HG03045 (cell line): ENCODE results near the gene PAX5.

Source experiments
- ATAC-seq: cut with Tn5 transposase; IDR thresholded peaks from one replicate; pipeline ENCODE4 v1.9.1; 2021; ENCODE audit warnings: mild to moderate bottlenecking, moderate library complexity; ENCODE audit not compliant: unreplicated experiment

The PAX5 gene

GRCh38 chr9:36903541-36904435 is 130.3 kb downstream of the PAX5 start:
- no peak for ATAC-seq

DNA sequence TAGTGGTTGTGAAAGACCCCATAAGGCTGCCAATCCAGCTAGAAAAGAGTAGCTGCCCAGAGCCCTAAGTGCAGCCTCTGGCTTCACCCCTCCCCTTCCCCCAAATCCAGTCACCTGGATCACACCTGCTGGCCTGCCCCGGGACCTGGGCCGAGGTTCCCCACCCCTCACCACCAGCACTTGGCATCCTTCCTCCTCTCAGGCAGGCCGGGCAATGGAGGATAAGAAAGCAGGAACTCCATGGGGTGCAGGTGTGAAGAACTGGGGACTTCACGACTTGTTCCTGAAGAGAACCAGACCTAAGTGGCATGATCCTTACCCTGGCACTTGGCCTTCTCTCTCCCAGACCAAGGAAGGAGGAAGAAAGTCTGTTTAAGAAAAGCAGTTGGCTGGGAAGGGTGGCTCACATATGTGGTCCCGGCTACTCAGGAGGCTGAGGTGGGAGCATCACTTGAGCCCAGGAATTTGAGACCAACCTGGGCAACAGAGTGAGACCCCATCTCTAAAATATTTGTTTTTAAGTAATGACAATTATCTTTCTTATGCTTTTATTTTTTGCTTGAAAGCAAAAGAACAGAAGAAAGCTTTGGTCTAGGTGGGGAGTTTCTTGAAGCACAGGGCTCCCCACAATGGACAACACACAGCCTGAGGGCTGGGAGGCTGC is 131.1 kb downstream of the PAX5 start:
- no peak for ATAC-seq

DNA sequence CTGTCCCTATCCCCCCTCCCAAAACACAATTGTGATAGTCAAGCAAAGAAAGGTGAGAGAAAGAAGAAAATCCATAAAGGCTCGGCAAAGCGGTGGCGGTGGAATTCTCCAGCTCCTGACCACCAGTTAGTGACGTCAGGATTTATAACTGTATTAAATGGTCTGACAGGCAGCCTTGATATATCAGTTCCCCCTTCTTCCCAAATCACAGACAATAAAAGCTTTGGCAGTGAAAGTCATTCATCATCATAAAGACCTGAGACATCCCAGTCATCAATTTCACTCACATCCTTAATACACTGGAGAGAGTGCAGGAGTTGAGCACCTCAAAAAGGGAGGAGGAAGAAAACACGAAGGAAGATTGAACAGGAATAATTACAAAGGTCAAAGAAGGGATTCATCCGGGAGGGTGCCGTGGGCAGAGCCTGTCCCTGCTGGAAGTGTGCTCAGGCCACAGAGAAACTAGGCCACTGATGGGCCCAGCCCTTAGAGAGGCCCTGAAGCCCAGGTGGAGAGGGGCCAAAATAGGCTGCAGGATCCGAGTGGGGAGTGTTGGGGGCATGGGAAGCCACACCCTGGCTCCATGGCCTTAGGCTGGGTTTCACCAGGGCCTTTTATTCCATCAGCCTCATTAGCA is 131.9 kb downstream of the PAX5 start:
- no peak for ATAC-seq

- no peak for ATAC-seq
Measured at GRCh38 chr9:36901528-36901927, 132.5 kb downstream of the PAX5 start.

GRCh38 chr9:36900856-36901220 is 133.2 kb downstream of the PAX5 start:
- ATAC-seq, result no peak

DNA sequence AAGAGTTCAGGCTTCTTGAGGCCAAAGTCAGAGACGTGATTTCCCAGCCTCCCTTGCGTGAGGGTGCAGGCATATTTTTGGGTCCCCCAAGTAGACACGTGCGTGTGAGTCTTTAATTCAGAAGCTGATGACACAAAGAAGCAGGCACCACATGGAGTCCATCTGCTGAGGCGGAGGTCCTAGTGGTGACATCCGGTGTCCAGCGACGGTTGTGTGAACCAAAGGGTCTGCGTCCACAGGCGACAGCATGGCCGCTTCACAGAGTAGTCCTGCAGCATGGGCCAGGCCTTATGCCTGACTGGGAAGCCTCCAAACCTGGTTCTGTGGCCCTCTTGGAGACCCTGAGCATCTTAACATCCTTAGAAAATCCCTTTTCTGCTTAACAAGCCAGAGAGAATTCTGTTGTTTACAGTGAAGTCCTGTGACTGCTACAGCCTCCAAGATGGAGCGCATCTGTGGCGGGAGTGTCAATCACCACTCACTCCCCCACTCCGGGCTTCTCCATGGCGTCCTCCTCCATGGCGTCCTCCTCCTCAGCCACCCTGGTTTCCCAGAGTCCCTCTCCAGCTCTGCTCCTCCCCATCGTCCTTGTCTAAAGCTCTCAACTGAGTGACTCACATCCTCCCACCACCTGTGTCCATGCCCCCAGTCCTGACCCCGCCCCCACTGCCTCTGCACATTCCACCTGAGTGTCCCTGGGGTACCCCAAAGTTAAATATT is 133.8 kb downstream of the PAX5 start:
- ATAC-seq, result no peak

- ATAC-seq, result no peak
Measured at GRCh38 chr9:36899406-36899805, 134.7 kb downstream of the PAX5 start.

GRCh38 chr9:36898431-36899020 is 135.5 kb downstream of the PAX5 start:
- no peak for ATAC-seq

- ATAC-seq, result no peak
Measured at GRCh38 chr9:36897478-36897877, 136.6 kb downstream of the PAX5 start.

DNA sequence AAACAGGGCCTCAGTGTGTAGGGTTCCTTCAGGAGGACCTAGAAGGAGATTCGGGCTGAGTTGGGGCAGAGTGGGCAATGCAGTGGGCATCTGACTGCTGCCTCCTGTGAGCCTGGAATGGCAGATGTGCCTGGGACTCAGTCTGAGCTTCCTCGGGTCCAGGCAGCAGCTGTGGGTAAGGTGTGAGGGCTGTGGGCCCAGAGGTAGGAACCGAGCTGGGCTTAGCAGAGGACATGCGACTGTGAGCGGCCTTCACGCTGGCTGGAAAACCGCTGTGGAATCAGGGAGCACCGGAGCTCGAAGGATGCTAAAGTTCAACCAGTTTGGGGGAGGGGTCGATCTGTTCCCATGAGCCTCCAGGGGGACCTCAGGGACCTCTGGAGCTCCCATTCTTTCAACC is 137.0 kb downstream of the PAX5 start:
- ATAC-seq, result no peak

DNA sequence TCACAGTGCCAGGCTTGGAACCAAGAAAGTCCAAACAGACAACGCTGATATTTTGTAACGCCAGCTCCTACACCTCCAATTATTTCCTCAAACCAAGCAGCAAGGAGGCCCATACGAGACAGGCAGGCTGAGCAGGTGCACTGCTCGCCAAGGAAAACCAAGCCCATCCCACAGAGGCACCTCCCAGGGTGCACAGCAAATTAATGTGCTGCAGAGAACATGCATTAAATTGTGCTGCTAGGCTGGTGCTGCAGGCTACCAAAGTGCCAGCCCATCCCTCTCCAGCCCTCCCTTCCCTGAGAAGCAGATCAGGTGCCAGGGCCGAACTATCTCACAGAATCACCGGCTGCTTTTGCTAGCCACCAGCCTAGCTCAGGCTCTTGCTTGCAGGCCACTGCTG is 137.8 kb downstream of the PAX5 start:
- no peak for ATAC-seq

DNA sequence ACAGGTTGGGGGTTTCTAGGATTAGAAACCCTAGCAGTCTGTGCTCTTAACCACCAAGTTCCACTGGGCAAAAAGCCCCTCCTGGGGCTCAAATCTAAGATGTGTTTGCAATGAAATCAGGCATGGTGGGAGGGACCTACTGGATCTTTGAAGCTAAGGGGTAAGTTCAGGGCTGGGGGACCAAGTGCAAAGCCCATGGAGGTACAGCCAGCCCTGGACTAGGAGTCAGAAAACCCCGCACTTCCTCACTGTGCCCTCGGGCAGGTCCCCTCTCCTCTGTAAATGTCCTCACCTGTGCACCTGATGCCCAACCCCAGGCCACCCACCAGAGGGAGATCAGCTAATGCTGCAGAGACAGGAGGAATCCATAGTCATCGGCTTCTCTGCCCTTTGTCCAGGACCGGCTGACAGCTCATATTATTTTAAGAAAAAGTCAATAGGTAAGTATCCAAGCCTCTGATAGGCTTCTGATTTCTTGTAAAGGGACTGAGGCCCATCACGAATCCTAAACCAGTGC is 138.3 kb downstream of the PAX5 start:
- no peak for ATAC-seq

DNA sequence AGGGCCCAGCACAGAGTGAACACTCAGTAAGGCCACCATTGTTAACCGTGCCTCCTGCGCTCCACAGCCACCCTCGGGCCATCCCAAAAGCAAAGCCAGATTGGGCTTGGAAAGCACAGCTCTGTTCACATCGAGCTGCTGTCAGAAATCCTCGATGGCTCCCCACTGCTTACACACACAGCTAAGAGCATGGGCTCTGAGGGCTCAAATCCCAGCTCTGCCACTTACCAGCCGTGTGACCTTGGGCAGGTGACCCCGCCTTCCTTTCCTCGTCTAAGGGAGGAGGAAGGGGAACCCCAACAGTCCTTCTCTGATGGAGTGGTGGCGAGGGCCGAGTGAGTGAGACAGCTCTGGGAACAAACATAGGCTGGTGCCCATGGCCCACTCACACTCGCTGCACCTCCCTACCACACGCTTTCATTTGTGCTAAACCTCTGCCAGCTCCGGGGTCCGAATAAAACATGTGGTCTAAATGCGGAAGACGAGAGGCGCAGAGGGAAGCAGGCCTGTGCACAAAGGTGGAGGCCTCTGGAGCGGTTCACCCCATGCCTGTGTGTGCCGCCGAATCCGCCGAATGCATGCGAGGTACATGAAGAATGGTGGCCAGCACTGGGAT is 139.3 kb downstream of the PAX5 start:
- no peak for ATAC-seq

- no peak for ATAC-seq
Measured at GRCh38 chr9:36893911-36894310, 140.2 kb downstream of the PAX5 start.

DNA sequence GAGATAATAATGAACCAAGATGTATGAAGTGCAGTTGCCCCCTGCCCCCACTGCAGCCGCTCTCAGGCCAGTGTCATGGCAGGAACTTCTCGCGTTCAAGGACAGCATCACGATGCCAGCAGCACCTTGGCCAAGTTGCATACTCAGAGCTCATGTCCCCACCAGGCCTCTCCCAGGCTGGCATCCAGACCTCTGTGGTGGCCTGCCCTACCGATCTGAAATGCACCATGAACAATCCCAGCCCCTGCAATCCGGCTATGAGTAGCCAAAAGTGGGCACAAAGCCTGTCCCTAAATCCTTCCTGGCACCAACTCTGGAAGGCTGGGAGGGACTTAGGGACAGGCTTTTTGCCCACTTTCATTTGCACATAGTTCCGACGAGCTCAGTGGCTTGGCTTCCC is 140.9 kb downstream of the PAX5 start:
- ATAC-seq, result no peak

- no peak for ATAC-seq
Measured at GRCh38 chr9:36892279-36892678, 141.8 kb downstream of the PAX5 start.

DNA sequence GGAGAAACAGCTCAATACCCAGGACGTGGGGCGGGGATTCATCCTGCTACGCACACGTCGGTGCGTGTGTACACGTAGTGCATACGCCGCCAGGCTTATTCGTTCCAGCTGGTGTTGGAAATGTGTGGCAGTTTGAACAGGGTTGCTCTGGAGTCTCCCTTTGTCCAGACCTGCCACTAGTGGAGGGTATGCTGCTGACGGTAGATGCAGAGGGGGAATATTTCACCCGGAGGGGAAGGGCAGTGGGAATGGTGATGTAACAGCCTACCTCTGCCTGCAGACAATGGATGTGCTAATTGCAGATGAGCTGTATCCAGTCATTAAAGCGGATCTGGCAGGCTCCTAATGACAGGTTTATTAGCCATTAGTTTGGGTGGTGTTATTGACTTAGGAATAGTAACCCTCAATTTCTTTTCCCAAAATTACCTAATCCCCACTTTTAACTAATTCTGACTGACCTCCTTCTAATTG is 142.7 kb downstream of the PAX5 start:
- no peak for ATAC-seq

- no peak for ATAC-seq
Measured at GRCh38 chr9:36889844-36890243, 144.2 kb downstream of the PAX5 start.

- no peak for ATAC-seq
Measured at GRCh38 chr9:36888551-36888950, 145.5 kb downstream of the PAX5 start.

DNA sequence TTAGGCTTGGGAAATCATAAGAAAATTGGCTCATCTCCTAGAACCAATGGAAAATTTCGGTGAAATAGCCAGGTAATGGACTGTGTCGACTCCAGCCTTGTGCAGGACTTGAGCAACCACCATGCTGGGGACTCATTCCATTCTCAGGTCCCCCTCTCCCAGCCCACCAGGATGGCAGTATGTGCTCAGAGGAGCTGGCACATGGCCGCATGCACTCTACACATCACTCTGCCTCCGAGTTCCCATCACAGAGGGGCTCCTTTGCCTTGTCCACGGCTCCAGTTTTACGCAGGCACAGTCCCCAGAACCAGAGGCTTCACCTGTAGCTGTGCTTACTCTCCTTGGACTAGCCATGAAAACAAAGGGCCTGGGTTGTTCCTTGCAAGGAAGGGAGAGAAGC is 149.3 kb downstream of the PAX5 start:
- ATAC-seq, result no peak
